HepG2 (cell line): ENCODE measurements around the gene SFXN5. TPM values are rescaled to one million over a fixed set of nuclear protein-coding genes. Genes with fewer than 3 reads are reported as not detected.

Experiments used
- ATAC-seq: fragments of 200-7000 bp; cut with Tn5 transposase; 3 replicates; pipeline ENCODE4 v1.9.1; 2020; ENCODE audit warnings: mild to moderate bottlenecking, moderate library complexity
- BruUV-seq: library from RNA; stranded (reverse); fragments of 400-500 nt; replicated peaks from 2 replicates; lab custom pipeline; 2021; lab: Mats Ljungman, UMichigan
- CTCF ChIA-PET: fragments of 300-600 bp; formaldehyde crosslinking; extraction: SDS; loops from one replicate; lab custom pipeline; 2021; ENCODE audit warnings: low total read pairs, inconsistent platforms, low intra/inter-chr PET ratio; lab: Yijun Ruan, JAX
- POLR2A ChIA-PET: fragments of 350-600 bp; sonication (Branson Sonifier 250); formaldehyde crosslinking; loops from one replicate; lab custom pipeline; 2020; ENCODE audit warnings: antibody characterized with exemption, inconsistent platforms; lab: Yijun Ruan, JAX
- DNase-seq: peaks from one replicate; pipeline ENCODE4 v3.0.0-alpha.2; 2015; ENCODE audit warnings: low spot score
- FAIRE-seq: peaks from 3 replicates; lab custom pipeline; 2011; peaks lifted over from hg19 to GRCh38; lab: Jason Lieb, UNC
- H2AFZ ChIP-seq: one replicate; pipeline ENCODE4 v1.6.1; 2011; ENCODE audit warnings: low read length, inconsistent platforms
- H3K27ac ChIP-seq: fragments of 300-600 bp; 3 replicates; pipeline ENCODE4 v1.8.0; 2011; ENCODE audit warnings: mixed run types, mild to moderate bottlenecking, mixed read lengths, low read length, inconsistent platforms; ENCODE audit not compliant: insufficient read depth; ENCODE audit errors: extremely low read length
- H3K27me3 ChIP-seq, 2 experiments: fragments of 200-600 bp in 1 of 2; 2 replicates in 1 of 2; 3 replicates in 1 of 2; pipeline versions ENCODE4 v1.6.0 to v1.8.0; 2011; ENCODE audit warnings: low read length in 2 of 2, mild to moderate bottlenecking in 2 of 2, moderate library complexity in 2 of 2, inconsistent platforms in 1 of 2; ENCODE audit not compliant: insufficient read depth in 2 of 2, control insufficient read depth in 1 of 2
- H3K36me3 ChIP-seq, 2 experiments: fragments of 200-600 bp in 1 of 2; replicated peaks in 1 of 2; 2 replicates in 1 of 2; 3 replicates in 1 of 2; pipeline versions ENCODE4 v1.5.1 to v1.8.0; 2011; ENCODE audit warnings: low read length in 2 of 2, inconsistent platforms in 1 of 2; ENCODE audit not compliant: insufficient read depth in 2 of 2, control insufficient read depth in 1 of 2
- H3K4me1 ChIP-seq: 2 replicates; pipeline ENCODE4 v1.5.1; 2012; ENCODE audit warnings: low read length, inconsistent platforms; ENCODE audit not compliant: insufficient read depth
- H3K4me2 ChIP-seq: 2 replicates; pipeline ENCODE4 v1.6.0; 2011; ENCODE audit warnings: low read depth, low read length, inconsistent platforms
- H3K4me3 ChIP-seq, 3 experiments: fragments of 200-600 bp in 1 of 3; sonication (generic), shearing (Covaris generic) in 1 of 3; replicated peaks in 1 of 3; 2 replicates each; pipeline ENCODE4 v1.5.1; 2011 to 2016; ENCODE audit warnings: low read length in 3 of 3, inconsistent platforms in 2 of 3, low read depth in 2 of 3, mild to moderate bottlenecking in 2 of 3, control low read depth in 1 of 3, mixed read lengths in 1 of 3; ENCODE audit not compliant: insufficient read depth in 1 of 3
- H3K79me2 ChIP-seq: one replicate; pipeline ENCODE4 v1.6.1; 2011; ENCODE audit warnings: low read length, inconsistent platforms; ENCODE audit not compliant: insufficient read depth
- H3K9ac ChIP-seq: 2 replicates; pipeline ENCODE4 v1.6.0; 2011; ENCODE audit warnings: mild to moderate bottlenecking, low read depth, low read length, inconsistent platforms; ENCODE audit not compliant: insufficient read depth
- H3K9me3 ChIP-seq: 2 replicates; pipeline ENCODE4 v1.5.1; 2012; ENCODE audit warnings: mild to moderate bottlenecking, low read length
- H4K20me1 ChIP-seq: 2 replicates; pipeline ENCODE4 v1.6.0; 2011; ENCODE audit warnings: inconsistent platforms, mild to moderate bottlenecking, low read length, moderate library complexity; ENCODE audit not compliant: insufficient read depth
- AGO2 ChIP-seq: fragments of 200-400 bp; formaldehyde crosslinking; optimal IDR thresholded peaks from 2 replicates; pipeline ENCODE3; 2017; ENCODE audit warnings: mild to moderate bottlenecking, low read depth, low read length, moderate library complexity
- FOXO4 ChIP-seq: sonication (generic); formaldehyde crosslinking; conservative IDR thresholded peaks from 2 replicates; pipeline ENCODE4 v1.8.1; 2023; ENCODE audit warnings: missing genetic modification reagents
- LCORL ChIP-seq, 2 experiments: fragments of 450-650 bp in 1 of 2; sonication (generic) in 1 of 2; formaldehyde crosslinking in 1 of 2; IDR thresholded peaks; 2 replicates each; pipeline versions ENCODE4 v1.5.0 to v1.6.1; 2017 to 2020; ENCODE audit warnings: antibody characterized with exemption in 1 of 2, missing genetic modification reagents in 1 of 2
- MXD1 ChIP-seq: sonication (generic); formaldehyde crosslinking; IDR thresholded peaks from 2 replicates; pipeline ENCODE4 v1.4.0; 2020; ENCODE audit warnings: mild to moderate bottlenecking, missing genetic modification reagents
- PBX3 ChIP-seq: sonication (generic); formaldehyde crosslinking; IDR thresholded peaks from 2 replicates; pipeline ENCODE4 v1.8.1; 2023; ENCODE audit warnings: missing genetic modification reagents, inconsistent platforms, borderline replicate concordance
- WGBS: methylation state at CpG from one replicate; pipeline ENCODE4 v1.1.6; 2017; ENCODE audit warnings: low lambda C conversion rate; 5-methylcytosine and 5-hydroxymethylcytosine counted together
- in situ Hi-C: cut with HindIII; loops from 2 replicates; pipeline ENCODE4 v1.10.0; 2017; ENCODE audit warnings: low pct_unique_long_range_greater_than_20kb; ENCODE audit not compliant: extremely low pct_ligation_motif_present
- intact Hi-C: fragments of 100-400 bp; cut with micrococcal nuclease; formaldehyde crosslinking; loops from one replicate; pipeline ENCODE4 v1.10.0; 2022; ENCODE audit not compliant: unreplicated experiment
- polyA plus RNA-seq, 8 experiments: library from polyadenylated mRNA; depleted of rRNA in 3 of 8; stranded (reverse) in 7 of 8; unstranded in 1 of 8; fragments of >200 nt; fragmentation: Illumina TruSeq in 4 of 8; extraction: Trizol in 4 of 8; gene quantifications; 2 replicates each; pipeline versions ENCODE4 v1.2.1 to v1.2.3, GENCODE V29; 2011 to 2016; ENCODE audit warnings: low read depth in 4 of 8, missing spikeins in 1 of 8, mixed read lengths in 1 of 8; ENCODE audit not compliant: insufficient read depth in 1 of 8
- total RNA-seq, 5 experiments: library from RNA; depleted of rRNA; stranded (reverse); fragments of >200 nt; fragmentation: Illumina TruSeq; extraction: Trizol; gene quantifications; 2 replicates each; pipeline ENCODE4 v1.2.3, GENCODE V29; 2016; ENCODE audit warnings: low read depth in 1 of 5

SFXN5 gene
- total and polyA plus RNA-seq, 2 of the 13 experiments (the other 11 are each of a cell fraction or from before 2014, with no cell fraction given), result 34.9 to 37.4 TPM

- Histone ChIP-seq H3K9me3 (no peaks in the 10 kb centered on the region), H3K4me2 (peak overlapping the region; percentile 47; the same call in 1 of the 2 replicates), H3K79me2 (no peaks in the 10 kb centered on the region), H3K27me3 (no peaks in the 10 kb centered on the region), H3K4me1 (peaks cover 16% of the 10 kb centered on the region), H3K36me3 (no peaks in the 10 kb centered on the region; a peak in 1 of 5 replicates), H4K20me1 (peaks cover 4% of the 10 kb centered on the region; the same call in 1 of the 2 replicates), H3K27ac (peak overlapping the region; percentile 26), H3K4me3 (no peak overlapping the region), H2AFZ (no peak overlapping the region), H3K9ac (no peak overlapping the region)
- WGBS, result 99% methylated on average over 7 of the region's 8 CpGs
- FAIRE-seq, result no peak
- ATAC-seq, result no peak
- in situ Hi-C loops (no loop called here), intact Hi-C loops (no loop called here)
- no peak for DNase-seq
- BruUV-seq, result no TSS peak
- ChIA-PET CTCF (no interaction called here), POLR2A (no interaction called here)
- TF ChIP-seq MXD1 (CRISPR knock-in tag) (0 out of 2 replicates have a peak, but pooled peaks have one; percentile 15), LCORL (IDR thresholded peaks at IDR 0.05) (no peak), LCORL (CRISPR knock-in tag; IDR thresholded peaks at IDR 0.05) (0 out of 2 replicates have a peak, but pooled peaks have one; percentile 8), FOXO4 (0 out of 2 replicates have a peak, but pooled peaks have one; percentile 79), AGO2 (peak; percentile 32), PBX3 (CRISPR knock-in tag) (no peak)
Observed at GRCh38 chr2:72942881-72943418, 128.6 kb downstream of the SFXN5 start.
